Effector memory CD4-positive, alpha-beta T cell (primary cell): ENCODE data around the gene SPEM1.

Experiments
- DNase-seq, 3 donors: peaks; one replicate each; pipeline ENCODE4 v3.0.0-alpha.2; 2020
- H3K27ac ChIP-seq: 2 replicates; pipeline ENCODE4 v1.7.0; 2013; ENCODE audit warnings: mild to moderate bottlenecking, low read length, moderate library complexity; ENCODE audit not compliant: insufficient read depth, poor library complexity, severe bottlenecking
- H3K27me3 ChIP-seq: replicated peaks from 2 replicates; pipeline ENCODE4 v1.7.0; 2013; ENCODE audit warnings: mild to moderate bottlenecking, low read length; ENCODE audit not compliant: insufficient read depth, control insufficient read depth, poor library complexity, severe bottlenecking
- H3K36me3 ChIP-seq: 2 replicates; pipeline ENCODE4 v1.7.0; 2013; ENCODE audit warnings: mild to moderate bottlenecking, low read length, moderate library complexity; ENCODE audit not compliant: control insufficient read depth, insufficient read depth
- H3K4me1 ChIP-seq: 2 replicates; pipeline ENCODE4 v1.7.0; 2013; ENCODE audit warnings: low read length, mild to moderate bottlenecking; ENCODE audit not compliant: control insufficient read depth, insufficient read depth, poor library complexity, severe bottlenecking
- H3K4me3 ChIP-seq: 2 replicates; pipeline ENCODE4 v1.7.0; 2013; ENCODE audit warnings: low read length, low read depth, mild to moderate bottlenecking; ENCODE audit not compliant: insufficient read depth, poor library complexity, severe bottlenecking
- H3K9me3 ChIP-seq: 2 replicates; pipeline ENCODE4 v1.7.0; 2013; ENCODE audit warnings: mild to moderate bottlenecking, low read length, moderate library complexity; ENCODE audit not compliant: control insufficient read depth

The SPEM1 gene

GRCh38 chr17:7418472-7419152 lies 1.5 kb upstream of the SPEM1 start:
- no peaks in the 10 kb centered on the region for H3K27me3 ChIP-seq
- H3K36me3 ChIP-seq: no peaks in the 10 kb centered on the region
- no peaks in the 10 kb centered on the region for H3K4me1 ChIP-seq
- no peaks in the 10 kb centered on the region for H3K9me3 ChIP-seq
- H3K27ac ChIP-seq: no peak overlapping the region
- DNase-seq: no peak
- H3K4me3 ChIP-seq: no peak overlapping the region

GRCh38 chr17:7421186-7421585 lies 1.1 kb downstream of the SPEM1 start:
- Histone ChIP-seq H3K4me3 (no peak overlapping the region), H3K36me3 (no peaks in the 10 kb centered on the region), H3K9me3 (no peaks in the 10 kb centered on the region), H3K27me3 (no peaks in the 10 kb centered on the region), H3K27ac (no peak overlapping the region), H3K4me1 (no peaks in the 10 kb centered on the region)
- no peak for DNase-seq

- Histone ChIP-seq H3K4me1 (no peaks in the 10 kb centered on the region), H3K4me3 (no peak overlapping the region), H3K27me3 (no peaks in the 10 kb centered on the region), H3K27ac (no peak overlapping the region), H3K9me3 (no peaks in the 10 kb centered on the region), H3K36me3 (no peaks in the 10 kb centered on the region)
- DNase-seq: no peak
Measured at GRCh38 chr17:7423679-7424078, 3.6 kb downstream of the SPEM1 start.

GRCh38 chr17:7425316-7425715 lies 5.2 kb downstream of the SPEM1 start, which contains the start of gene SPEM2:
Gene SPEM2, plus strand, starts transcription at chr17:7425616. Its CDS starts 73 bp downstream, at chr17:7425689.
- Histone ChIP-seq H3K27ac (no peak within 1 kb of the TSS), H3K27me3 (no peaks in the 10 kb centered on the region), H3K4me1 (no peaks in the 10 kb centered on the region), H3K9me3 (no peaks in the 10 kb centered on the region), H3K36me3 (no peaks in the 10 kb centered on the region), H3K4me3 (no peak within 1 kb of the TSS)
- DNase-seq: no peak

- H3K36me3 ChIP-seq: no peaks in the 10 kb centered on the region
- no peak overlapping the region for H3K4me3 ChIP-seq
- no peaks in the 10 kb centered on the region for H3K4me1 ChIP-seq
- no peaks in the 10 kb centered on the region for H3K27me3 ChIP-seq
- no peak for DNase-seq
- no peak overlapping the region for H3K27ac ChIP-seq
- no peaks in the 10 kb centered on the region for H3K9me3 ChIP-seq
Measured at GRCh38 chr17:7425756-7426155, 5.6 kb downstream of the SPEM1 start.

- H3K4me3 ChIP-seq: no peak overlapping the region
Measured at GRCh38 chr17:7426203-7426863, 6.2 kb downstream of the SPEM1 start.

GRCh38 chr17:7426896-7427489 lies 6.9 kb downstream of the SPEM1 start:
- no peak overlapping the region for H3K4me3 ChIP-seq
- no peak for DNase-seq
- H3K27ac ChIP-seq: no peak overlapping the region
- no peaks in the 10 kb centered on the region for H3K36me3 ChIP-seq
- H3K4me1 ChIP-seq: no peaks in the 10 kb centered on the region
- no peaks in the 10 kb centered on the region for H3K9me3 ChIP-seq
- H3K27me3 ChIP-seq: no peaks in the 10 kb centered on the region

More at GRCh38 chr17:7426203-7426863, 6.2 kb downstream of the SPEM1 start:
- DNase-seq: no peak
- H3K9me3 ChIP-seq: no peaks in the 10 kb centered on the region
- no peaks in the 10 kb centered on the region for H3K27me3 ChIP-seq
- H3K4me1 ChIP-seq: no peaks in the 10 kb centered on the region
- H3K36me3 ChIP-seq: no peaks in the 10 kb centered on the region
- H3K27ac ChIP-seq: no peak overlapping the region

GRCh38 chr17:7427549-7427948 lies 7.4 kb downstream of the SPEM1 start:
- DNase-seq: no peak
- Histone ChIP-seq H3K27ac (no peak overlapping the region), H3K4me1 (no peaks in the 10 kb centered on the region), H3K9me3 (no peaks in the 10 kb centered on the region), H3K36me3 (no peaks in the 10 kb centered on the region), H3K4me3 (no peak overlapping the region), H3K27me3 (no peaks in the 10 kb centered on the region)

GRCh38 chr17:7428557-7428956 lies 8.4 kb downstream of the SPEM1 start, which contains the start of gene SPEM3:
Gene SPEM3, plus strand, starts transcription at chr17:7428857. Its CDS starts 46 bp downstream, at chr17:7428903.
- no peaks in the 10 kb centered on the region for H3K4me1 ChIP-seq

GRCh38 chr17:7429722-7430121 lies 9.6 kb downstream of the SPEM1 start:
- Histone ChIP-seq H3K4me1 (no peaks in the 10 kb centered on the region), H3K4me3 (no peak overlapping the region), H3K9me3 (no peaks in the 10 kb centered on the region), H3K27ac (no peak overlapping the region), H3K27me3 (no peaks in the 10 kb centered on the region), H3K36me3 (no peaks in the 10 kb centered on the region)
- DNase-seq: no peak

More at GRCh38 chr17:7428557-7428956, 8.4 kb downstream of the SPEM1 start, which contains the start of gene SPEM3:
- H3K36me3 ChIP-seq: no peaks in the 10 kb centered on the region
- H3K27me3 ChIP-seq: no peaks in the 10 kb centered on the region
- no peak within 1 kb of the TSS for H3K4me3 ChIP-seq
- no peaks in the 10 kb centered on the region for H3K9me3 ChIP-seq
- no peak within 1 kb of the TSS for H3K27ac ChIP-seq
- no peak for DNase-seq
